SU-DHL-6 (cell line): Measurements from ENCODE around the gene MYO10.

Experiments
- H2AFZ ChIP-seq: fragments of 200-600 bp; sonication (generic); 2 replicates; pipeline ENCODE4 v1.6.1; 2014; ENCODE audit warnings: low read depth, mild to moderate bottlenecking, moderate library complexity, mixed read lengths, antibody characterized with exemption, low read length; ENCODE audit not compliant: severe bottlenecking
- H3F3A ChIP-seq: fragments of 200-600 bp; shearing (Covaris generic); 2 replicates; pipeline ENCODE4 v1.6.0; 2016; ENCODE audit warnings: antibody characterized with exemption, mild to moderate bottlenecking; ENCODE audit not compliant: insufficient read depth
- H3K27ac ChIP-seq: fragments of 200-600 bp; sonication (generic); 2 replicates; pipeline ENCODE4 v1.5.1; 2016; ENCODE audit warnings: low read depth, mild to moderate bottlenecking, low read length, moderate library complexity, mixed read lengths
- H3K27me3 ChIP-seq: fragments of 200-600 bp; sonication (generic), shearing (Covaris generic); 2 replicates; pipeline ENCODE4 v1.6.0; 2014; ENCODE audit warnings: mild to moderate bottlenecking, low read length
- H3K36me3 ChIP-seq: fragments of 200-600 bp; sonication (generic); 2 replicates; pipeline ENCODE4 v1.6.1; 2014; ENCODE audit warnings: mild to moderate bottlenecking, low read length, mixed read lengths
- H3K4me2 ChIP-seq: fragments of 300-600, 200-600 bp; shearing (Covaris generic), sonication (generic); 2 replicates; pipeline ENCODE4 v1.6.0; 2014; ENCODE audit warnings: low read length, low read depth, mild to moderate bottlenecking; ENCODE audit not compliant: poor library complexity, severe bottlenecking
- H3K4me3 ChIP-seq: fragments of 200-600 bp; sonication (generic); 2 replicates; pipeline ENCODE4 v1.5.1; 2014; ENCODE audit warnings: antibody characterized with exemption, low read length, mild to moderate bottlenecking, mixed read lengths; ENCODE audit not compliant: insufficient read depth, poor library complexity, severe bottlenecking
- H3K79me2 ChIP-seq: fragments of 200-600 bp; sonication (generic); 2 replicates; pipeline ENCODE4 v1.6.1; 2014; ENCODE audit warnings: mild to moderate bottlenecking, low read length, moderate library complexity; ENCODE audit not compliant: insufficient read depth
- H3K9ac ChIP-seq: fragments of 200-600 bp; sonication (generic); 2 replicates; pipeline ENCODE4 v1.7.0; 2014; ENCODE audit warnings: mild to moderate bottlenecking, low read length
- H3K9me2 ChIP-seq: fragments of 200-600 bp; sonication (generic); replicated peaks from 2 replicates; pipeline ENCODE4 v1.6.1; 2014; ENCODE audit warnings: low read length; ENCODE audit not compliant: insufficient read depth
- H3K9me3 ChIP-seq: fragments of 200-600 bp; sonication (generic); 2 replicates; pipeline ENCODE4 v1.6.1; 2014; ENCODE audit warnings: low read length, mixed read lengths; ENCODE audit not compliant: insufficient read depth
- H4K20me1 ChIP-seq: fragments of 200-600 bp; sonication (generic); 2 replicates; pipeline ENCODE4 v1.6.1; 2014; ENCODE audit warnings: low read depth, mild to moderate bottlenecking, antibody characterized with exemption, low read length, moderate library complexity, mixed read lengths
- CTCF ChIP-seq: fragments of 200-600 bp; sonication (generic); IDR thresholded peaks from one replicate; pipeline ENCODE4 v1.5.1; 2017; ENCODE audit warnings: antibody characterized with exemption, mild to moderate bottlenecking, low read length, moderate library complexity; ENCODE audit not compliant: insufficient read depth, poor library complexity, severe bottlenecking
- EZH2phosphoT487 ChIP-seq: fragments of 200-600 bp; sonication (generic), shearing (Covaris generic); conservative IDR thresholded peaks from 2 replicates; pipeline ENCODE4 v1.6.1; 2018; ENCODE audit warnings: mild to moderate bottlenecking, antibody characterized with exemption, low read length, moderate library complexity, mixed read lengths

MYO10 gene

GRCh38 chr5:16794269-16794913 lies 141.7 kb downstream of the MYO10 start:
- Histone ChIP-seq H3F3A (no peaks in the 10 kb centered on the region), H4K20me1 (no peaks in the 10 kb centered on the region), H3K79me2 (no peaks in the 10 kb centered on the region)

GRCh38 chr5:16792598-16793275 lies 143.4 kb downstream of the MYO10 start:
- H3K27me3 ChIP-seq: no peaks in the 10 kb centered on the region
- no peak overlapping the region for H3K9ac ChIP-seq
- no peaks in the 10 kb centered on the region for H3K36me3 ChIP-seq

More at GRCh38 chr5:16794269-16794913, 141.7 kb downstream of the MYO10 start:
- H3K4me2 ChIP-seq: no peak overlapping the region
- H3K9me3 ChIP-seq: no peaks in the 10 kb centered on the region
- no peak overlapping the region for H3K9ac ChIP-seq
- no peaks in the 10 kb centered on the region for H3K9me2 ChIP-seq
- H3K4me3 ChIP-seq: no peak overlapping the region
- no peaks in the 10 kb centered on the region for H3K36me3 ChIP-seq
- H3K27me3 ChIP-seq: no peaks in the 10 kb centered on the region
- H2AFZ ChIP-seq: no peak overlapping the region
- H3K27ac ChIP-seq: no peak overlapping the region
- TF ChIP-seq CTCF (no peak), EZH2phosphoT487 (no peak)

GRCh38 chr5:16791904-16792597 lies 144.0 kb downstream of the MYO10 start:
- no peaks in the 10 kb centered on the region for H4K20me1 ChIP-seq
- no peaks in the 10 kb centered on the region for H3K9me3 ChIP-seq
- no peak overlapping the region for H3K9ac ChIP-seq
- no peak overlapping the region for H3K27ac ChIP-seq
- no peak overlapping the region for H3K4me2 ChIP-seq
- H3K4me3 ChIP-seq: no peak overlapping the region
- no peaks in the 10 kb centered on the region for H3F3A ChIP-seq
- no peak overlapping the region for H2AFZ ChIP-seq
- no peaks in the 10 kb centered on the region for H3K79me2 ChIP-seq
- TF ChIP-seq CTCF: no peak
- no peak for TF ChIP-seq EZH2phosphoT487
- H3K36me3 ChIP-seq: no peaks in the 10 kb centered on the region
- no peaks in the 10 kb centered on the region for H3K9me2 ChIP-seq
- no peaks in the 10 kb centered on the region for H3K27me3 ChIP-seq

More at GRCh38 chr5:16792598-16793275, 143.4 kb downstream of the MYO10 start:
- H3K9me3 ChIP-seq: no peaks in the 10 kb centered on the region
- H3K9me2 ChIP-seq: no peaks in the 10 kb centered on the region
- TF ChIP-seq CTCF (no peak), EZH2phosphoT487 (no peak)
- H2AFZ ChIP-seq: no peak overlapping the region
- no peaks in the 10 kb centered on the region for H3K79me2 ChIP-seq
- H3K4me3 ChIP-seq: no peak overlapping the region
- H3K27ac ChIP-seq: no peak overlapping the region
- H3K4me2 ChIP-seq: no peak overlapping the region
- H4K20me1 ChIP-seq: no peaks in the 10 kb centered on the region
- no peaks in the 10 kb centered on the region for H3F3A ChIP-seq
